Measurements from ENCODE around the gene ST6GALNAC4. TPM values are rescaled to one million over a fixed set of nuclear protein-coding genes. Genes with fewer than 3 reads are reported as not detected.

Gene ST6GALNAC4
- total RNA-seq, 1 experiment from 2014 or later, result 13.2 TPM

GRCh38 chr9:127878652-127879390 lies 38.0 kb downstream of the ST6GALNAC4 start:
- Histone ChIP-seq H3K27me3 (replicated peaks; ENCODE audit: control insufficient read depth, insufficient read depth, low read length) (no peaks in the 10 kb centered on the region), H3K4me1 (peaks cover 10% of the 10 kb centered on the region; the same call in 1 of the 2 replicates), H3K9me3 (no peaks in the 10 kb centered on the region), H3K36me3 (ENCODE audit: control insufficient read depth, insufficient read depth, low read length) (no peaks in the 10 kb centered on the region), H3K4me3 (ENCODE audit: low read depth, low read length) (no peak overlapping the region)
- DNase-seq, result no peak
- BruUV-seq (replicated peaks), result no TSS peak
- no peak for TF ChIP-seq CTCF (IDR thresholded peaks at IDR 0.05; ENCODE audit: insufficient read depth in 1 of 2, low read depth in 1 of 2, low read length in 1 of 2, severe bottlenecking in 1 of 2, unreplicated experiment in 1 of 2)
- Mint-ChIP-seq H3K27ac (ENCODE audit: unreplicated experiment) (peak overlapping the region; percentile 43), H3K9me3 (ENCODE audit: unreplicated experiment) (no peaks in the 10 kb centered on the region), H3K27me3 (ENCODE audit: insufficient read depth, unreplicated experiment) (no peaks in the 10 kb centered on the region), H3K4me1 (ENCODE audit: low read depth, unreplicated experiment) (peaks cover 4% of the 10 kb centered on the region), H3K4me3 (ENCODE audit: unreplicated experiment) (peak overlapping the region; percentile 79), H3K36me3 (ENCODE audit: insufficient read depth, unreplicated experiment) (peaks cover 14% of the 10 kb centered on the region)
- ChIA-PET POLR2A (no interaction called here), CTCF (no interaction called here)
- intact Hi-C loops (cut with micrococcal nuclease; ENCODE audit: unreplicated experiment), result no loop called here

DNA sequence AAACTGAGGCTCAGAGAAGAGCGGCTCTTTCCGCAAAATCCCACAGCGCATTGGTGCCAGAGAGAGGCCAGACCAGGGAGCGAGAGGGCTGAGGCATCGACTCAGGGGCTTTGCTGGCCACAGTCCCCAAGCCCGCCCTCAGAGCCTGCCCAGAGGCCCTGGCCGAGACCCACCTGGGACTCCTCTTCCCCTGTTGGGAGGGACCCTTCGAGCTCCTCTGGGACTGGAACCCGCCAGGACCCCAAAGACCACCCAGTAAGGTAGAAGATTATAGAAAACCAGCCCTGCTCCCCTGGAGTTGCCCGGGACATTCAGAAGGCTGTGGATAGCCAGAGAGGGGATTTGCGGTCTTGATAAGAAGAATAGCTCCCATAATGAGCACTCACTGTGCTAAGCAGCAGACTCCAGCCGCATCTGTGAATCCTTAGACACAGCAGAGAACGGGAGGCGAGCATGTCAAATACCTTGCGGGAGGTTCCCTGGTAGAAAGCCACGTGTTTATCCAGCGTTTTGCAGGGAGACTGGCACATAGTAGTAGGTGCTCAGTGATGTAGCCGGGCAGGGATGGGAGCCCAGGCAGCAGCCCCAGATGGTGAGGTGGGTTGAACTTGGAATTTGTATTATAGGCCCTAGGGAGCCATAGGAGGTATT lies 38.7 kb downstream of the ST6GALNAC4 start:
- Mint-ChIP-seq H3K9me3 (ENCODE audit: unreplicated experiment) (no peaks in the 10 kb centered on the region), H3K27me3 (ENCODE audit: insufficient read depth, unreplicated experiment) (no peaks in the 10 kb centered on the region), H3K4me1 (ENCODE audit: low read depth, unreplicated experiment) (peaks cover 4% of the 10 kb centered on the region), H3K27ac (ENCODE audit: unreplicated experiment) (peak overlapping the region; percentile 43), H3K36me3 (ENCODE audit: insufficient read depth, unreplicated experiment) (peaks cover 13% of the 10 kb centered on the region), H3K4me3 (ENCODE audit: unreplicated experiment) (peak overlapping the region; percentile 79)
- peak overlapping the region; percentile 56 for H3K4me3 ChIP-seq (ENCODE audit: low read depth, low read length)
- no peaks in the 10 kb centered on the region for H3K9me3 ChIP-seq
- intact Hi-C loops (cut with micrococcal nuclease; ENCODE audit: unreplicated experiment), result no loop called here
- no peak for DNase-seq
- ChIA-PET CTCF (no interaction called here), POLR2A (no interaction called here)
- BruUV-seq (replicated peaks), result no TSS peak
- TF ChIP-seq CTCF (IDR thresholded peaks at IDR 0.05; ENCODE audit: insufficient read depth in 1 of 2, low read depth in 1 of 2, low read length in 1 of 2, severe bottlenecking in 1 of 2, unreplicated experiment in 1 of 2), result no peak
- H3K4me1 ChIP-seq, result peaks cover 10% of the 10 kb centered on the region; the same call in 1 of the 2 replicates
- no peaks in the 10 kb centered on the region for H3K27me3 ChIP-seq (replicated peaks; ENCODE audit: control insufficient read depth, insufficient read depth, low read length)
- no peaks in the 10 kb centered on the region for H3K36me3 ChIP-seq (ENCODE audit: control insufficient read depth, insufficient read depth, low read length)

GRCh38 chr9:127877566-127877998 lies 39.3 kb downstream of the ST6GALNAC4 start, which contains the start of gene AK1:
Gene AK1, minus strand, starts transcription at chr9:127877675. Its CDS starts 3,058 bp downstream, at chr9:127874617.
- intact Hi-C loops (cut with micrococcal nuclease; ENCODE audit: unreplicated experiment), result no loop called here
- H3K27me3 ChIP-seq (replicated peaks; ENCODE audit: control insufficient read depth, insufficient read depth, low read length), result no peaks in the 10 kb centered on the region
- ChIA-PET POLR2A (no interaction called here), CTCF (no interaction called here)
- H3K27me3 Mint-ChIP-seq (ENCODE audit: insufficient read depth, unreplicated experiment), result no peaks in the 10 kb centered on the region
- no peaks in the 10 kb centered on the region for H3K36me3 ChIP-seq (ENCODE audit: control insufficient read depth, insufficient read depth, low read length)
- peak within 1 kb of the TSS; percentile 79 for H3K4me3 Mint-ChIP-seq (ENCODE audit: unreplicated experiment)
- H3K27ac Mint-ChIP-seq (ENCODE audit: unreplicated experiment), result peak within 1 kb of the TSS; percentile 43
- TF ChIP-seq CTCF (IDR thresholded peaks at IDR 0.05; ENCODE audit: insufficient read depth in 1 of 2, low read depth in 1 of 2, low read length in 1 of 2, severe bottlenecking in 1 of 2, unreplicated experiment in 1 of 2), result no peak
- peaks cover 4% of the 10 kb centered on the region for H3K4me1 Mint-ChIP-seq (ENCODE audit: low read depth, unreplicated experiment)
- peaks cover 10% of the 10 kb centered on the region; the same call in 1 of the 2 replicates for H3K4me1 ChIP-seq
- H3K4me3 ChIP-seq (ENCODE audit: low read depth, low read length), result peak within 1 kb of the TSS; percentile 56
- H3K9me3 ChIP-seq, result no peaks in the 10 kb centered on the region
- H3K9me3 Mint-ChIP-seq (ENCODE audit: unreplicated experiment), result no peaks in the 10 kb centered on the region
- no TSS peak for BruUV-seq (replicated peaks)
- peaks cover 8% of the 10 kb centered on the region for H3K36me3 Mint-ChIP-seq (ENCODE audit: insufficient read depth, unreplicated experiment)
- peak; percentile 83 to 84 for DNase-seq

All from Caco-2 (cell line).